ENCODE measurements around the gene BUD31. TPM values are rescaled to one million over a fixed set of nuclear protein-coding genes. Genes with fewer than 3 reads are reported as not detected.

The BUD31 gene
- total and polyA plus RNA-seq, 4 donors: 18.5 to 55.9 (median 32.0) TPM

- no peak overlapping the region for H3K9ac ChIP-seq (ENCODE audit: low read depth in 1 of 2, low read length in 2 of 2)
- no peaks in the 10 kb centered on the region for H3K9me3 ChIP-seq (ENCODE audit: control insufficient read depth in 4 of 4, low read length in 3 of 4)
- WGBS: 97% methylated on average over 5 of the region's 5 CpGs
- DNase-seq (ENCODE audit: low spot score): no peak
- H3K27ac ChIP-seq (ENCODE audit: low read depth in 1 of 2, low read length in 2 of 2): no peak overlapping the region
- TF ChIP-seq GABPA (IDR thresholded peaks at IDR 0.05 in 1 of 2, conservative IDR thresholded peaks at IDR 0.05 in 1 of 2): no peak
- TF ChIP-seq JUND (IDR thresholded peaks at IDR 0.05): no peak
- no peak for TF ChIP-seq RXRA (IDR thresholded peaks at IDR 0.05)
- no peak for TF ChIP-seq EGR1 (IDR thresholded peaks at IDR 0.05; ENCODE audit: low read depth in 2 of 2)
- no peaks in the 10 kb centered on the region for H3K27me3 ChIP-seq (ENCODE audit: control insufficient read depth in 4 of 4, insufficient read depth in 4 of 4, low read length in 3 of 4)
- H3K4me1 ChIP-seq (ENCODE audit: control insufficient read depth in 4 of 4, insufficient read depth in 4 of 4, low read length in 3 of 4): no peaks in the 10 kb centered on the region
- H3K36me3 ChIP-seq (ENCODE audit: control insufficient read depth in 4 of 4, insufficient read depth in 3 of 4, low read depth in 1 of 4, low read length in 3 of 4): peaks cover 12 to 72% (median 23%) of the 10 kb centered on the region in 4 donors
- H3K4me3 ChIP-seq (ENCODE audit: low read depth in 1 of 3, low read length in 3 of 3): no peak overlapping the region
Measured at GRCh38 chr7:99449326-99449725, 40.6 kb downstream of the BUD31 start.

GRCh38 chr7:99451936-99452335, 43.2 kb downstream of the BUD31 start:
- H3K9me3 ChIP-seq (ENCODE audit: control insufficient read depth in 4 of 4, low read length in 3 of 4): no peaks in the 10 kb centered on the region
- H3K27me3 ChIP-seq (ENCODE audit: control insufficient read depth in 4 of 4, insufficient read depth in 4 of 4, low read length in 3 of 4): no peaks in the 10 kb centered on the region
- H3K4me3 ChIP-seq (ENCODE audit: low read depth in 1 of 3, low read length in 3 of 3): no peak overlapping the region
- H3K9ac ChIP-seq (ENCODE audit: low read depth in 1 of 2, low read length in 2 of 2): no peak overlapping the region
- H3K27ac ChIP-seq (ENCODE audit: low read depth in 1 of 2, low read length in 2 of 2): no peak overlapping the region
- H3K36me3 ChIP-seq (ENCODE audit: control insufficient read depth in 4 of 4, insufficient read depth in 3 of 4, low read depth in 1 of 4, low read length in 3 of 4): peaks cover 21 to 80% (median 24%) of the 10 kb centered on the region in 4 donors
- TF ChIP-seq TAF1 (conservative IDR thresholded peaks at IDR 0.05) (no peak), EGR1 (IDR thresholded peaks at IDR 0.05; ENCODE audit: low read depth in 2 of 2) (no peak), ZBTB33 (IDR thresholded peaks at IDR 0.05) (no peak), RAD21 (IDR thresholded peaks at IDR 0.05) (no peak), GABPA (IDR thresholded peaks at IDR 0.05 in 1 of 2, conservative IDR thresholded peaks at IDR 0.05 in 1 of 2) (no peak), MAX (IDR thresholded peaks at IDR 0.05) (no peak), FOXA1 (IDR thresholded peaks at IDR 0.05) (no peak), NR2F2 (IDR thresholded peaks at IDR 0.05) (no peak), HNF4G (IDR thresholded peaks at IDR 0.05) (no peak), HNF4A (conservative IDR thresholded peaks at IDR 0.05) (no peak), CTCF (IDR thresholded peaks at IDR 0.05; ENCODE audit: low read depth, low read length, missing input control) (no peak), SP1 (IDR thresholded peaks at IDR 0.05) (no peak)
- no peaks in the 10 kb centered on the region for H3K4me1 ChIP-seq (ENCODE audit: control insufficient read depth in 4 of 4, insufficient read depth in 4 of 4, low read length in 3 of 4)
- no peak for DNase-seq (ENCODE audit: low spot score)
- WGBS: 96% methylated on average over 8 of the region's 8 CpGs

GRCh38 chr7:99452541-99452940, 43.8 kb downstream of the BUD31 start:
- no peak for TF ChIP-seq RAD21 (IDR thresholded peaks at IDR 0.05)
- no peak for TF ChIP-seq RXRA (IDR thresholded peaks at IDR 0.05)
- no peak for TF ChIP-seq GABPA (IDR thresholded peaks at IDR 0.05 in 1 of 2, conservative IDR thresholded peaks at IDR 0.05 in 1 of 2)
- no peak for TF ChIP-seq NR2F2 (IDR thresholded peaks at IDR 0.05)
- no peak for TF ChIP-seq MAX (IDR thresholded peaks at IDR 0.05)
- TF ChIP-seq REST (IDR thresholded peaks at IDR 0.05): no peak
- no peak for TF ChIP-seq HNF4A (conservative IDR thresholded peaks at IDR 0.05)
- TF ChIP-seq FOXA1 (IDR thresholded peaks at IDR 0.05): no peak
- DNase-seq (ENCODE audit: low spot score): no peak
- WGBS: 96% methylated on average over 13 of the region's 13 CpGs
- Histone ChIP-seq H3K27me3 (ENCODE audit: control insufficient read depth in 4 of 4, insufficient read depth in 4 of 4, low read length in 3 of 4) (no peaks in the 10 kb centered on the region), H3K9me3 (ENCODE audit: control insufficient read depth in 4 of 4, low read length in 3 of 4) (no peaks in the 10 kb centered on the region), H3K4me3 (ENCODE audit: low read depth in 1 of 3, low read length in 3 of 3) (no peak overlapping the region), H3K4me1 (ENCODE audit: control insufficient read depth in 4 of 4, insufficient read depth in 4 of 4, low read length in 3 of 4) (no peaks in the 10 kb centered on the region), H3K36me3 (ENCODE audit: control insufficient read depth in 4 of 4, insufficient read depth in 3 of 4, low read depth in 1 of 4, low read length in 3 of 4) (peaks cover 26 to 85% (median 29%) of the 10 kb centered on the region in 4 donors), H3K9ac (ENCODE audit: low read depth in 1 of 2, low read length in 2 of 2) (no peak overlapping the region), H3K27ac (ENCODE audit: low read depth in 1 of 2, low read length in 2 of 2) (no peak overlapping the region)

Data from liver (tissue), 9 donors.